HEK293T (cell line): ENCODE data around the gene ONECUT2.
"Not testable (repeated sequence)": the region's sequence is repeated elsewhere in the genome, so short reads cannot be mapped to it uniquely, and the experiment has no call there.

Experiments
- ARNT ChIP-seq: fragments of 450-650 bp; IDR thresholded peaks from 2 replicates; pipeline ENCODE4 v1.6.1; 2017; ENCODE audit warnings: mild to moderate bottlenecking
- FOXA1 ChIP-seq: fragments of 450-650 bp; IDR thresholded peaks from 2 replicates; pipeline ENCODE4 v1.6.1; 2016; ENCODE audit warnings: mild to moderate bottlenecking
- FOXM1 ChIP-seq: fragments of 450-650 bp; IDR thresholded peaks from 2 replicates; pipeline ENCODE4 v1.6.1; 2017; ENCODE audit warnings: mild to moderate bottlenecking, borderline replicate concordance
- HDGF ChIP-seq: fragments of 450-650 bp; IDR thresholded peaks from 2 replicates; pipeline ENCODE4 v1.6.1; 2017; ENCODE audit warnings: antibody characterized with exemption, borderline replicate concordance
- NFRKB ChIP-seq: fragments of 450-650 bp; IDR thresholded peaks from 2 replicates; pipeline ENCODE4 v1.6.1; 2016; ENCODE audit warnings: mild to moderate bottlenecking, moderate library complexity
- PKNOX1 ChIP-seq: fragments of 450-650 bp; IDR thresholded peaks from 2 replicates; pipeline ENCODE4 v1.6.1; 2016
- SP1 ChIP-seq: fragments of 450-650 bp; IDR thresholded peaks from 2 replicates; pipeline ENCODE4 v1.6.1; 2017

- not testable (repeated sequence) for TF ChIP-seq FOXA1, ARNT, PKNOX1, HDGF, SP1, NFRKB, FOXM1
Observed at GRCh38 chr18:57396831-57397230, 38.3 kb upstream of the ONECUT2 start.
